Stimulated activated CD8-positive, alpha-beta memory T cell treated with anti-CD3 and anti-CD28 coated beads, Interleukin-4, amount 100 ng/mL, for 24 hours (primary cell): ENCODE data around the gene JARID2.
A peak's percentile ranks its signal among the peaks of the same experiment; 100 is the strongest.
"Not testable (repeated sequence)": the region's sequence is repeated elsewhere in the genome, so short reads cannot be mapped to it uniquely, and the experiment has no call there.

ENCODE experiments used
- DNase-seq: peaks from one replicate; pipeline ENCODE4 v3.0.0-alpha.2; 2020; ENCODE audit warnings: low read depth

JARID2 gene

GRCh38 chr6:15289456-15289855 is 43.6 kb downstream of the JARID2 start:
- not testable (repeated sequence) for DNase-seq

DNA sequence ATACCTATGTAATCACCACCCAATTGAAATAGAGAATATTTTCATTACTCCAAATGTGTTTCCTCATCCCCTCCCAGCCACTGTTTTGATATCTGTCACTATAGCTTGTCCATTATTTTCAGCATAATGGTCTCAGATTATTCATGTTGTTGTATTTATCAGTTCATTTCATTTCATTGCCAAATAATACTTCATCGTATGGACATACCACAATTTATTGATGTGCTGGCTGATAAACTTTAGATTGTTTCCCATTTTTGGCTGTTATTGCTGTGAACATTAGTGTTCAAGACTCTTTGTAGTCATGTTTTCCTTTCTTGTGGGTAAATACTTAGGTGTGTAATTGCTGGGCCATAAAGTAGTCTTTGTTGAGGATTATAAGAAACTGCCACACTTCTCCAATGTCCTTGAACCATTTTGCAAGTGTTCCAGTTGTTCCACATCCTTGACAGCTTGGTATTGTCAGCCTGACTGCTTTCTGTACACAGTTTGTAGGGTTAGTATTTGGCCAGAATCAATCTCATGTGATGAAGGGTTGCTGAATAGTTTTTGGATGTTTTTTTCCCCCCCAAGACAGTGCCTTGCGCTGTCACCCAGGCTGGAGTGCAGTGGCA is 44.3 kb downstream of the JARID2 start:
- no peak for DNase-seq

DNA sequence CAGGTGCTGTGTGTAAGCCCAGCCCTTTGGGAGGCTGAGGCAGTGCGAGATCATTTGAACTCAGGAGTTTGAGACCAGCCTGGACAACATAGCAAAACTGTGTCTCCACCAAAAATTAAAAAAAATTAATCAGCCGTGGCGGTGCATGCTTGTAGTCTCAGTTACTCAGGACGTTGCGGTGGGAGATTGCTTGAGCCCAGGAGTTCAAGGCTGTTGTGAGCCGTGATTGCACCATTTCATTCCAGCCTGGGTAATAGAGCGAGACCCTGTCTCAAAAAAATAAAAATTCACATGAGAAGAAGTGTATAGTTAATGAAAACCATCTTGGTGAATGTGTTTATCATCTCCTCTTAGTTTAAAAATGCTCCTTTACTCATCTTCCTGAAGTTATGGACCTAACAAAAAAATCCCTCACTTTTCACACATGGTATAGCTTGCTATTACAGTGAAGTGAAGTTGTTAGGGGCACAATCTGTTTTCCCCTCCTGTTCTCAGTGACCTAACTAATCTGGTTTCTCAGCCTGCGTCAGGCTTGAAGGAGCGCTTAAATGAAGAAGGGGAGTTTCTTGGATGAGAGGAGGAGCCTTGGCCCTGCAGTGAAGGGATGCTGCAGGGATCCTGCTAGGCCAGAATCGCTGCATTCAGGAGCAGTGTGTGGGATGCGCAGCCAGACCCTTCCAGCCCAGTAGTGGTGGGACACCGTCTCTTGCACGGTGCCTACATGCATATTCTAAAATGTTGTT is 45.3 kb downstream of the JARID2 start:
- no peak for DNase-seq

- no peak for DNase-seq
Measured at GRCh38 chr6:15292721-15293302, 46.9 kb downstream of the JARID2 start.

DNA sequence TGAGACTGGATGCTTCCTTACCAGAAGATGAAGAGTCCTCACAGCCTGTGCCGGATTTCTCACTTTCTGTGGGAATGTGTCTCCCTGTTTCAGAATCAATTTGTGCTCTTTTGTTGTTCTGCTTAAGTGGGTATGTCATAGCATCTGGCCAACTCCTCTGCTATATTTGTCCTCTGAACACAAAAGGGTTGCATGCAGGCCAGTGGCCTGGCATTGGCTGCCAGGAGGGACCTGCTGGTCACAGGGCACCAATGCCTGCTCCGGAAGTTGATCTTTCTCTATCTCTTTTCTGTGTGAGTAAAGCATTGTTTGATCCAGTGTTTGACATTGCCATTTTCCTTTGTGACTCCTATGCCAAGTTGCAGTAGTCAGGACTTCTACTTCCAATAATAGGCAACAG is 47.8 kb downstream of the JARID2 start:
- no peak for DNase-seq

DNA sequence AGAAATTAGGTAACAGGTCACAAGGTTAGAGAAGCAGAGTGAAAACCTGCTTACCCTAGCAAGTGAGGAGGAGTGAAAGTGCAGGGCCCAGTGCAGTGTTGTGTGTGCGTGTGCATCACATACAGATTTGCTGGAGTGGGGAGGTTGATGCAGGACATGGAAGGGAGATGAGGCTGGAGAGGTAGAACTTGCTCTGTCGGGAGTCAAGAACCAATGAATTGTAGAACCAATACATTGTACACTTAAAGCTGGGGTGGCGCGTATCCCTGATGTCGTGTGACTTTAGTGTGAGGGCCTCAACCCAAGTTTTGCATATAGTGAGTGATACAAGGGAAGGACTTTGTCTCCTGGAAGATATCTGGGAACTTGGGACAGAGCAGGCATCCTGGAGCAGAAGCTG is 48.6 kb downstream of the JARID2 start:
- DNase-seq: no peak

DNA sequence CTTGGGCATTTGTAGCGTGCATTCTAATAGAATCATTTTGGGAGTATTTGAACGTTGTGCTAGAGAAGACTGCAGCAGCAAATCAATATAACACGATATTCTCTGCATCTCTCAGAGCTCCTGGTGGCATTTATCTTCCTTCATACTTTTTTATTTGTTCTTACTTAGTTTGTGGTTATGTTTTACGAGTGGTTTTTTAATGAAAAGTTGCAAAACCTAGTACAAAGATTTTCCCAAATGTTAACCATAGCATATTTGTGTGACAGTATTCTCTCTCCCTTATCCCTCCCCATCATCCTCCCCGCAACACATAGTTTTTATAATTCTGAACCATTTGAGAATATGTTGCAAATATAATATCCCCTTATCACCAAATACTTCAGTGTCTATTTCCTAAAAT is 50.4 kb downstream of the JARID2 start:
- no peak for DNase-seq

- DNase-seq: peak; percentile 17
Measured at GRCh38 chr6:15296735-15297134, 50.9 kb downstream of the JARID2 start.

DNA sequence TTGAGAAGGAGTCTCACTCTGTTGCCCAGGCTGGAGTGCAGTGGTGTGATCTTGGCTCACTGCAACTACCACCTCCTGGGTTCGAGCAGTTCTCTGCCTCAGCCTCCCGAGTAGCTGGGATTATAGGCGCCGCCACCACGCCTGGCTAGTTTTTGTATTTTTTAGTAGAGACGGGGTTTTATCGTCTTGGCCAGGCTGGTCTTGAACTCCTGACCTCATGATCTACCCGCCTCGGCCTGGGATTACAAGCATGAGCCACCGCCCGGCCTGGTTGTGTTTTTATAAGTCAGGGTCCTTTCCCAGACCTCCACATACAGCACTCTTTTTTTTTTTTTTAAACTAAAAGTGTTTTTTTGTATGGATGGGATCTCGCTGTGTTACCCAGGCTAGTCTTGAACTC is 51.3 kb downstream of the JARID2 start:
- not testable (repeated sequence) for DNase-seq

DNA sequence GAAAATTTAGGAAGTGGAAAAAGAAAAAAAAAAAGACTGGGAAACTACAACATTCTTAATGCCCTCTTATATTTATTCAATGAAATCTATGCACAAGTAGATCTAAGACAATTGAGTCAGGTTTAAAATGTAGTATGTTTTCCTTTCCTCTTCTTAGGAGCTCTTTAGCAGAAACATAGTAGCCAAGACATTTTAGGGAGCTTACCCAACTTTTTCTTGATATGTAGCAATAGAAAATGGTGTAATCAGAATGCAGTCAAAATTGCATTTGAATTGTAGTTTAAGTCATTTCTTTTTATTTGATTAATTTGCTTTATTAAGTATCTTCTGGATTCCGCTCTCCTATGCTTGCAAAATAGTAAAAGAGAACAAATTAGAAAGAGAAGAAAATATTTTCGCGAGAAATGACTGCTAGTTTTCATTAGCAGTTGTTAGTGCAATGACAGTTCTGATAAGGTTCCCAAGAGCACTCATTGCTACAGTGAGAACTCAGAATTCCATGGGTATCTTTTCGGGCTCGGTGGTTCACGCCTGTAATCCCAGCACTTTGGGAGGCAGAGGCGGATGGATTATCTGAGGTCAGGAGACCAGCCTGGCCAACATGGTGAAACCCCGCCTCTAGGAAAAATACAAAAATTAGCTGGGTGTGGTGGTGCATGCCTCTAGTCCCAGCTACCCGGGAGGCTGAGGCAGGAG is 52.2 kb downstream of the JARID2 start:
- no peak for DNase-seq

GRCh38 chr6:15299430-15300131 is 53.7 kb downstream of the JARID2 start:
- DNase-seq: peak; percentile 53

- no peak for DNase-seq
Measured at GRCh38 chr6:15301179-15302006, 55.5 kb downstream of the JARID2 start.

GRCh38 chr6:15303162-15303919 is 57.5 kb downstream of the JARID2 start:
- DNase-seq: no peak

- no peak for DNase-seq
Measured at GRCh38 chr6:15303920-15304291, 58.0 kb downstream of the JARID2 start.

DNA sequence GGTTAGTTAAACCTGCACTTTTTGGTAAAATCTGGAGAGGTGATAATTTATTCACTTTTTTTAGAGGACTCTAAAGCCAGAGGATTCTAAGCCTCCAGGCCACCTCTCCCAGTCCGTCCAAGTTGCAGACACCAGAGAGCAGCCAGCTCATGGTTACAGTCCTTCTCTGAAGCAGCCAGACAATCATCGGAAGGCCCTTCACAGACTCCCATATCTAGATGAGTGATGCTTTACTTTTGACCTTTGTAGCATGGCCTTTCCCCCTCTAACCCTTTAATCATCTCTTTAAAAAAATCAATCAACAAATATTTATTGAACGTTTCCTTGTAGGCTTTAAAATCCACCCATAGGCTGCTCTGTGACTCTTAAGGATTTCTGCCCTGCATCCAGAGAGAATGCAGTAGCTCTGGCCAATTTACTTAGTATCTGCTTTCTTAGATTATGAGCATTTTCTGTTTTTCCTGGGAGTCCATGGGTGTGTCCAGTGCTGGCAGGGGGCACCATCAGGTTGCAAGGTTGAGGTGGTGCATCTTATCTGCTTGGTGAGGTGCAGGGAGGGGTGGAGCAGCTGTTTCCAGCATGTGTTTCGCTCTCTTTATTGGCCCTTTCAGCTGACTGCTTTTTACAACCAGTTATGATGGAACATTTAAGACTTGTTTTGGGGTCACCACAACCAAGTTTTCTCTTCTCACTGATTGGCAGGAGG is 58.6 kb downstream of the JARID2 start:
- DNase-seq: no peak

- no peak for DNase-seq
Measured at GRCh38 chr6:15305496-15305895, 59.6 kb downstream of the JARID2 start.

DNA sequence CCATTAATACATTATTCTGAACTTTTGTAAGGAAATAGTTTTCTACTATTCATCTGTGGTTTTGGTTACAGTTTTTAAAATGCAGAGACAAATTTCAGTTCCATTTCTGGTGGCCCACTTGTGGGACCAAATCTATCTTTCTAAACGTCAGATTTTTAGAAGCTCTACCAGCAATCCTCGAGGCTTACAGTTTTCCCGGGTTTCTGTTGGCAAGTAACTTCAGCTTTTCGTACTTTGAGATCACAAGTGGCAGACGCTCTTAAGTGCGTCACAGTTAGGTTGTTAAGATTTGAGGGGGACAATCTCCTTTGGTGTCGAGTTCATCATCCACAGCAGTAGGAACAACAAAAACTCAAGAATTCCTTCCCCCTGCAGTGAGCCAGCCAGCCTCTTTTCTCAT is 60.0 kb downstream of the JARID2 start:
- DNase-seq: no peak

- DNase-seq: no peak
Measured at GRCh38 chr6:15308435-15309213, 62.8 kb downstream of the JARID2 start.

DNA sequence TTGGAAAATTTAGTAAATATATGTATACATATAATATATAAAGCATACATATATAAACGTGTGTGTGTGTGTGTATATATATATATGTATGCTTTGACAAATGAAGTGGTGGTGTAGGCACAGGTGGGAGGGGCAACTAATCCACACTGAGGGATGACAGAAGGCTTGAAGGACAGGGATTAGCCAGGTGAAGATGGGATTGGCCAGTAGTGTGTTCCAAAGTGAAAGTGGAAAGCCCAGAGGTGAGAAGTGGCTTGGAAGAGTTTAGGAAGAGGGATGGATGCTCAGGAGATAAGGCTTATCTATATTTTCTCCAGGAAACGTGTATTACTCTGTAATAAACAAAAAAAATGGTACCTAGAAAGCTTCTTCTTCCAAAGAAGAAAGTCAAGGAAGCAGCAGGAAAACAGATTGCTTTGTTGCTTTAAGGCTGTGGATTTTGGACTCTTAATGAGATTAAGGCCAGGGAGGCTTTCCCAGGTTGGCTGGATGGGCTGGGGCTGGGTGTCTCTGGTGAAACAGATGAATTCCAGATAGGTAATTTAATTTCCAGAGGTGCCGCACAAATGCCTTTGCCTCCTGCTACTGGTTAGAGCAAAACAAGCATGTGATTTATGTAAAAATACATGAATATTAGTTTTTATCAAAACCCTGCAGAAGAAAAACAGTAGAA is 63.9 kb downstream of the JARID2 start:
- DNase-seq: no peak
